T follicular helper cell (primary cell): ENCODE results near the gene SPPL2B.
"Not testable (repeated sequence)": the region's sequence is repeated elsewhere in the genome, so short reads cannot be mapped to it uniquely, and the experiment has no call there.

Experiments
- DNase-seq: peaks from one replicate; pipeline ENCODE4 v3.0.0-alpha.2; 2020; ENCODE audit warnings: low read depth

The SPPL2B gene

DNA sequence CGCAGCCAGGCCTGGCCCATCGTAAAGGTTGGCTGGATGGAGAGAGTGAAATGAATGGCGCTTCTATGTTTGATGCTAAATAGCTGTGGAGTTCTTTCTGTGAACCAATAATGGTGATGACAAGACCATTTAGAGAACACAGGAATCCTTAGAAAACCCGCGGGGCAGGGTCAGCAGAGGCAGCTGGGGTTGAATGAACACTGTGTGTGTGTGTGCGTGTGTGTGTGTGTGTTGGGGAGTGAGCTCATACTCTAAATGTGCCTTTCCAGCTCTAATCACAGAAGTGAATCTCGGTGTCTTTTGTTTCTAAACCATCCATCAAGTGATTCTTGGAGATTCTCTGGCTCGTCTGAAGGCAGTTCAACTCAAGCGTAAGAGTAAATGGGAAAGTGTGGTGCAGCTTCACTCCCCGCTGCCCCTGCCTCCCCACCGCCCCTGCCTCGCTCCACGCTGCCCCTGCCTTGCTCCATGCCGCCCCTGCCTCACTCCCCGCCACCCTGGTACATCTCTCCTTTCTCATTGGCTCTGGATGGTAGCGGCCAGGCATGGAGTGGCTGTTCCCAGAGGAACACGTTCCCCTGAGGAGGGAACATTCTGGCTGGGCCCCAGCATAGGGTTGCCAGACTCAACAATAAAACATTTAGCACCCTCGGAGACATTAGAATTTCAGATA is 52.8 kb downstream of the SPPL2B start:
- no peak for DNase-seq

DNA sequence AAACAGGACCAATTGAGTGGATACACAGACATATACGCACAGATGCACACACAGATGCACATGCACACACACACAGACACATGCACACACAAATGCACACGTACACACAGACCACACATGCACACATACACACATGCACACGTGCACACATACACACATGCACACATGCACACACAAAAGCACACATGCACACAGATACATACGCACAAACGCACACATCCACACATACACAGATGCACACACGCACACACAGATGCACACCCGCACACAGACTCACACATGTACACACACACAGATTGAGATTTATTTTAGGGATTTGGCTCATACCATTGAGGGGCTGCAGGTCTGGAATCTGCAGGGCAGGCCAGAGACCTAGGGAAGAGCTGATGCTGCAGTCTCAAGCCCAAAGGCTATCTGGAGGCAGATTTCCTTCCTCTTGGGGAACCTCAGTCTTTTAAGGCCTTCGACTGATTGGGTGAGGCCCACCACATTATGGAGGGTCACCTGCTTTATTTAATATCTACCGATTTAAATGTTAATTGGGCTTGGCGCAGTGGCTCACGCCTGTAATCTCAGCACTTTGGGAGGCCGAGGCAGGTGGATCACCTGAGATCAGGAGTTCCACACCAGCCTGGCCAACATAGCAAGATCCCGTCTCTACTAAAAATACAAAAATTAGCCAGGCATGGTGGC is 54.2 kb downstream of the SPPL2B start:
- DNase-seq: no peak

DNA sequence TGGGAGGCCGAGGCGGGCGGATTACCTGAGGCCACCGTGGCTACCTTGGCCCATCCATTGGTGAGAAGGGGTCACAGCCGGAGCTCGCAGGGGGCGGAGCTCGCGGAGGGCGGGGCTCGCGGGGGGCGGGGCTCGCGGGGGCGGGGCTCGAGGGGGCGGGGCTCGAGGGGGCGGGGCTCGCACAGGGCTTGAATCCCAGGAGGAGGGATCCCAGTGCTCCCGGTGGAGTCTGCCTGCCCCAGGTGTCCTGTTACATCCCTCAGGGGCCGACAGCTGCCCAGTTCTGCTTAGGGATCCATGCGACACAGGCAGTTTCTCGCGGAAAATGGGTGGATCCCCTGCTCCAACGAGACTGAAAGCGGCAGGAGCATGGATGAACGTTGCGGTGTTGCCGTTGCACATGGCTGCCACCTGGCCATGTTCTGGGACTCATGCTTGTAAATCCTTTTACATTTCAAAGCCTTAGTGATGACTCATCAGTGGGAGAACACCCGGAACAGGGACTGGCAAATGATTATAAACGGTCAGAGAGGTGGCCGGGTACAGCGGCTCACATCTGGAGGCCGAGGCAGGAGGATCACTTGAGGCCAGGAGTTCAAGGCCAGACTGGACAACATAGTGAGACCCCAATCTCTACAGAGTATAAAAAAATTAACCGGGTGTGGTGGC is 56.7 kb downstream of the SPPL2B start:
- peak; percentile 3 for DNase-seq

DNA sequence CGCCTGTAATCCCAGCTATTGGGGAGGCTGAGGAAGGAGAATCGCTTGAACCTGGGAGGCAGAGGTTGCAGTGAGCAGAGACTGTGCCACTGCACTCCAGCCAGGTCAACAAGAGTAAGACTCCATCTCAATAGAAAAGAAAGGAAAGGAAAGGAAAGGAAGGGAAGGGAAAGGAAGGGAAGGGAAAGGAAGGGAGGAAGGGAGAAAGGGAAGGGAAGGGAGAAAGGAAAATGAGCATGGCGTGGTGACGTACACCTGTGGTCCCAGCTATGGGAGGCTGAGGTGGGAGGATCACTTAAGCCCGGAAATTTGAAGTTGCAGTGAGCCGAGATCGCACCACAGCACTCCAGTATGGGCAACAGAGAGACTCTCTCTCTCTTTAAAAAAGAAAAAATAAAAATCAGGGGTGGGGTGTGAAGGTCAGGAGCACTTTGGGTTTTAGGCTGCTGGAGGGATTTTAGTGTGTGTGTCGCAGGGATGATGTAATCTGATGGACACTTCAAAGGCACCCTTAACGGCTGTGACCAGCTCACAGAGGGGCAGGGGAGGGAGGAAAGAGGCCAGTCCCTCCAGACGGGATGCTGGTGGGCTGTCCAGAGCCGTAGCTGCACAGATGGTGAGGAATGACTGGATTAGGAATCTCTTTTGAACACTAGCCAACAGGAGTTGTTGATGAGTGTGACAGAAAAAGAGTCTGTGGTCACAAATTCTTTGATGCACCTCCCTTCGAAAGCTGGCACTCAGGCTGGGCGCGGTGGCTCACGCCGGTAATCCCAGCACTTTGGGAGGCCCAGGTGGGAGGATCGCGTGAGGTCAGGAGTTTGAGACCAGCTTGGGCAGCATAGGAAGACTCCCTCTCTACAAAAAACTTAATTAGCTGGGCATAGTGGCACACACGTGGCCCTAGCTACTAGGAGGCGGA is 59.1 kb downstream of the SPPL2B start:
- DNase-seq: no peak

DNA sequence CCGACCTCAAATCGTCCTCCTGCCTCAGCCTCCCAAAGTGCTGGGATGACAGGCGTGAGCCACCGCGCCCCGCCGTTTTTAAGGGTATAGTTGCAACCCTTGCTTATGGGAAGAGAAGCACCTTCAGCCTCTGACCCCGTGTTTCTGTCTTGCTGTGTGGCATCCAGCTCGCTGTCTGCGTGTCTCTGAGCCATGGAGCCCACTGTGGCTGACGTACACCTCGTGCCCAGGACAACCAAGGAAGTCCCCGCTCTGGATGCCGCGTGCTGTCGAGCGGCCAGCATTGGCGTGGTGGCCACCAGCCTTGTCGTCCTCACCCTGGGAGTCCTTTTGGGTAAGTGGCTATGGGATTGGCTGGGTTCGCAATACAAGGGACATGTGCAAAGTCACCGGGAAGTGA is 61.1 kb downstream of the SPPL2B start:
- DNase-seq: no peak

DNA sequence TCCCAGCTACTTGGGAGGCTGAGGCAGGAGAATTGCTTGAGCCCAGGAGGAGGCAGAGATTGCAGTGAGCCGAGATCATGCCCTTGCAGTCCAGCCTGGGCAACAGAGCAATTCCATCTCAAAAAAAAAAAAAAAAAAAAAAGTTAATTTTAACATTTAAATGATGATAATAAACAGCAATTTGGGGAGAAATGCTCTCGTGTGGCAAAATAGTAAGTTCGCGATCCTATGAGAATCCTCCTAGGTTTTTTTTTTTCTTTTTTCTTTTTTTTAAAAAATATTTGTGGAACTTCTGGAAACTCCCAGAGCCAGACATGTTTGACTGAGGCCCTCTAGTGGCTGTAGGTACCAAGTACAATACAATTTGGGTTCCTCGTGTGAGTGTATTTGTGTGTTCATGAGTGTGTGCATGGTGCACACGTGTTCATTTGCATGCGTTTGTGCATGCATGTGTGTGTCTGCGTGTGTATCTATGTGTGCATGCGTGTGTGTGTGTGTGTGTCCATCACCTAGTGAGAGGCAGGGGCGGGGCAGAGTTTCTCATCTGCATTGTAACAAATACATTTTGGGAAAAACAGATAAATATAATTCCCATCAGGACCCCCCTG is 62.7 kb downstream of the SPPL2B start:
- no peak for DNase-seq

DNA sequence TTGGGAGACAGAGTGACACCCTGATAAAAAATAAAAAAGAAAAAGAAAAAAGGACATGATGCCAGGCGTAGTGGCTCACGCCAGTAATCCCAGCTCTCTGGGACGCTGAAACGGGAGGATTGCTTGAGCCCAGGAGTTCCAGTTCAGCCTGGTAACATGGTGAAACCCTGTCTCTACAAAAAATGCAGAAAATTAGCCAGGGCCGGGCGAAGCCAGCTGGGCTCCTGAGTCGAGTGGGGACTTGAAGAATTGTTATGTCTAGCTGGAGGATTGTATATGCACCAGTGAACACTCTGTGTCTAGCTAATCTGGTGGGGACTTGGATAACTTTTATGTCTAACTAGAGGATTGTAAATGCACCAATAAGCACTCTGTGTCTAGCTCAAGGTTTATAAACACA is 63.9 kb downstream of the SPPL2B start:
- DNase-seq: no peak

DNA sequence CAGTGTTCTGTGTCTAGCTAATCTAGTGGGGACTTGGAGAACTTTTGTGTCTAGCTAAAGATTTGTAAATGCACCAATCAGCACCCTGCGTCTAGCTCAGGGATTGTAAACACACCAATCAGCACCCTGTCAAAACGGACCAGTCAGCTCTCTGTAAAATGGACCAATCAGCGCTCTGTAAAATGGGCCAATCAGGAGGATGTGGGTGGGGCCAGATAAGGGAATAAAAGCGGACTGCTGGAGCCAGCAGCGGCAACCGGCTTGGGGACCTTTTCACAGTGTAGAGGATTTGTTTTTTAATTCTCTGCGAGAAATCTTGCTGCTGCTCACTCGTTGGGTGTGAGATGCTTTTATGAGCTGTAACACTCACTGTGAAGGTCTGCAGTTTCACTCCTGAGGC is 64.4 kb downstream of the SPPL2B start:
- DNase-seq: not testable (repeated sequence)

DNA sequence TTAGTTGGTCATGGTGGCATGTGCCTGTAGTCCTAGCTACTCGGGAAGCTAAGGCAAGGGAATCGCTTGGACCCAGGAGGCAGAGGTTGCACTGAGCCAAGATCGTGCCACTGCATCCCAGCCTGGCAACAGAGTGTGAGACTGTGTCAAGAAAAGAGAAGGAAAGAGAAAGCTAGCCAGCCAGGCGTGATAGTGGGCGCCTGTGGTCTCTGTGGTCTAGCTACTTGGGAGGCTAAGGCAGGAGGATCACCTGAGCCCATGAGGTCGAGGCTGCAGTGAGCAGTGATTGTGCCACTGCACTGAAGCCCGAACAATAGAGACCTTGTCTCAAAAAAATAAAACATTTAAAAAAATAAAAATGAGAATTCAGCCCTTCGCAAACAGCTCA is 65.6 kb downstream of the SPPL2B start:
- DNase-seq: no peak

DNA sequence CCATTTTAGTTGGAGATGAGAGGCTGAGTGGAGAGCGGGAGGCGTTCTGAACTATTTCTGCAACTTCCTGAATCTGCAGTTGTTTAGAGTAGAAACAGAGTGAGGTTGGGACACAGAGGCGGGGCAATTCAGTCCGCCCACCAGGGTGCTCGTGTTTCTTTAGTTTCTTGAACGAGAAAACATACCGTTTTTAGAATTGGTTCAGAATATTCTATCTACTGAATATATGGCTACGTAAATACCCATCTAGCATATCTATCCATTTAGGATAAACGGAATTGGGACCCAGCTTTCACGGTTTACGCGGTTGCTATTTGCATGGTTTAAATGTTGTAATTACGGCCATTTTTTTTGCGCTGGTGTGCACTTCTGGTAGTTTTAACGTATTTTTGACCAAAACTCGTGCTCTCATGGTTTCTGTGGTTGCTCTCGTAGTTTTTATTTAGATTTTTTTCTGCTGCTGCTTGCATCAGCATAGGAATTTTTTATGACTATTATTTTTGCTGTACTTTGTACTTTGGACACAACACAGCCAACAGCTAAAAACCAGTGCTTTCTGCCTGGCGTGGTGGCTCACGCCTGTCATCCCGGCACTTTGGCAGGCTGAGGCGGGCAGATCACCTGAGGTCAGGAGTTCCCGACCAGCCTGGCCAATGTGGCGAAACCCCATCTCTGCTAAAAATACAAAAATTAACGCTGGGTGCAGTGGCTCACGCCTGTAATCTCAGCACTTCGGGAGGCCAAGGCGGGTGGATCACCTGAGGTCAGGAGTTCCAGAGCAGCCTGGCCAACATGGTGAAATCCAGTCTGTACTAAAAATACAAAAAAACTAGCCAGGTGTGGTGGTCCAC is 66.2 kb downstream of the SPPL2B start:
- no peak for DNase-seq

DNA sequence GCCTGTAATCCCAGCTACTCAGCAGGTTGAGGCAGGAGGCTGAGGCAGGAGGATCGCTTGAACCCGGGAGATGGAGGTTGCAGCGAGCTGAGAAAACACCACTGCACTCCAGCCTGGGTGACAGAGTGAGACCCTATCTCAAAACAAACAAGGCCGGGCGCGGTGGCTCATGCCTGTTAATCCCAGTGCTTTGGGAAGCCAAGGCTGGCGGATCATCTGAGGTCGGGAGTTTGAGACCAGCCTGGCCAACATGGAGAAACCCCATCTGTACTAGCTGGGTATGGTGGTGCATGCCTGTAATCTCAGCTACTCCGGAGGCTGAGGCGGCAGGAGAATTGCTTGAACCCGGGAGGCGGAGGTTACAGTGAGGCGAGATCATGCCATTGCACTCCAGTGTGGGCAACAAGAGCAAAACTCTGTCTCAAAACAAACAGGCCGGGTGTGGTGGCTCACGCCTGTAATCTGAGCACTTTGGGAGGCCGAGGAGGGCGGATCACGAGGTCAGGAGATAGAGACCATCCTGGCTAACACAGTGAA is 66.9 kb downstream of the SPPL2B start:
- DNase-seq: not testable (repeated sequence)

DNA sequence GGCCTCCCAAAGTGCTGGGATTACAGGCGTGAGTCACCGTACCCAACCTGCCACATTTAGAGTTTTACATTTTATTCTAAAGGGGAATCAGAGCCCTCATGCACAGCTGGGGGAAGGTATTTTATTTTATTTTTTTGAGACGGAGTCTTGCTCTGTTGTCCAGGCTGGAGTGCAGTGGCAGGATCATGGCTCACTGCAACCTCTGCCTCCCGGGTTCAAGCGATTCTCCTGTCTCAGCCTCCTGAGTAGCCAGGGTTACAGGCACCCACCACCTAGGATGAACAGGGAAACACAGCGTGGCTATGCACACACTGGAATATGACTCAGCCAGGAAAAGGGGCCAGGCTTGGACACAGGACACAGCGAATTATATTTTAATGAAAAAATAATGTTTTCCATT is 68.7 kb downstream of the SPPL2B start:
- DNase-seq: not testable (repeated sequence)

DNA sequence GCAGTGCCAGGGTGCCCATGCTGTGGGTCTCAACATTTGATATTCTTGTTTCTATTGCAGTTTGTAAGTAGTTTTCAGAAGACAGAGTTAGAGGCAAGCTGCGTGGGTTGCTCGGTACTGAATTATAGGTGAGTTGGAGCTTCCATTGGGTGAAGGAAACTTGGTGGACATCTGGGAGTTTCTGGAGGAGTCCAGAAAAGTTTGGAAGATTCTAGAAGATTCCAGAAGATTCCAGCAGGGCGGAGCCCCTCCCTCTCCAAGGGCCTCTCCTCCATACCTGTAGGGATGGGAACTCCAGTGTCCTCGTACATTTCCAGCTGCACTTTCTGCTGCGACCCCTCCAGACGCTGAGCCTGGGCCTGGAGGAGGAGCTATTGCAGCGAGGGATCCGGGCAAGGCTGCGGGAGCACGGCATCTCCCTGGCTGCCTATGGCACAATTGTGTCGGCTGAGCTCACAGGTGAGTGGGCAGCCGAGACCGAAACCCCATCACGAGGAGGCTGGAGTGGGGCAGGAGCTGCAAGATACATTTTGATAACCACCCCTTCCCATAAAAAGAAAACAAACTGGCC is 70.3 kb downstream of the SPPL2B start:
- no peak for DNase-seq

DNA sequence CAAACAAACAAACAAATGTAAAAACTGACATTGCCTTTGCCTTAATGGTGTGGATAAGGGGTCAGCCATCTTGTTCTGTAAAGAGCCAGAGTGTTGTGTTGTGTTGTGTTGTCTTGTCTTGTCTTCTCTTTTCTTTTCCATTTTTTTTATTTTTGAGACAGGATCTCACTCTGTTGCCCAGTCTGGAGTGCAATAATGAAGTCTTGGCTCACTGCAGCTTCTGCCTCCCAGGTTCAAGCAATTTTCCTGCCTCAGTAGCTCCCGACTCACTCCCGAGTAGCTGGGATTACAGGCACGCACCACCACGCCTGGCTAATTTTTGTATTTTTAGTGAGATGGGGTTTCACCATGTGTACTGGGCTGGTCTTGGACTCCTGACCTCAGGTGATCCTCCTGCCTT is 71.1 kb downstream of the SPPL2B start:
- no peak for DNase-seq
